ENCODE data around the gene EPN2.
A peak's percentile ranks its signal among the peaks of the same experiment; 100 is the strongest.
"Not testable (repeated sequence)": the region's sequence is repeated elsewhere in the genome, so short reads cannot be mapped to it uniquely, and the experiment has no call there.

EPN2 gene

GRCh38 chr17:19218914-19219313 lies 18.3 kb upstream of the EPN2 start:
- not testable (repeated sequence) for H3K36me3 ChIP-seq (ENCODE audit: control insufficient read depth in 2 of 2, insufficient read depth in 2 of 2, low read length in 2 of 2); H3K9me3 ChIP-seq (ENCODE audit: control insufficient read depth in 2 of 2, low read length in 2 of 2); H3K27ac ChIP-seq (ENCODE audit: low read length); H3K27me3 ChIP-seq (ENCODE audit: control insufficient read depth in 1 of 2, insufficient read depth in 2 of 2, low read length in 2 of 2); H3K4me3 ChIP-seq (ENCODE audit: low read length in 2 of 2); H3K4me1 ChIP-seq (ENCODE audit: control insufficient read depth, insufficient read depth, low read length); H3K9ac ChIP-seq (ENCODE audit: low read length in 2 of 2)

- not testable (repeated sequence) for H3K4me1 ChIP-seq (ENCODE audit: control insufficient read depth, insufficient read depth, low read length); H3K27ac ChIP-seq (ENCODE audit: low read length); H3K4me3 ChIP-seq (ENCODE audit: low read length in 2 of 2)
These were observed 17.8 kb upstream of the EPN2 start for GRCh38 chr17:19219384-19219783.

GRCh38 chr17:19220195-19220594 lies 17.0 kb upstream of the EPN2 start:
- not testable (repeated sequence) for H3K4me3 ChIP-seq (ENCODE audit: low read length in 2 of 2); H3K36me3 ChIP-seq (ENCODE audit: control insufficient read depth in 2 of 2, insufficient read depth in 2 of 2, low read length in 2 of 2); H3K4me1 ChIP-seq (ENCODE audit: control insufficient read depth, insufficient read depth, low read length); H3K9ac ChIP-seq (ENCODE audit: low read length in 2 of 2); H3K9me3 ChIP-seq (ENCODE audit: control insufficient read depth in 2 of 2, low read length in 2 of 2); H3K27me3 ChIP-seq (ENCODE audit: control insufficient read depth in 1 of 2, insufficient read depth in 2 of 2, low read length in 2 of 2); H3K27ac ChIP-seq (ENCODE audit: low read length)

More at GRCh38 chr17:19219384-19219783, 17.8 kb upstream of the EPN2 start:
- H3K9ac ChIP-seq (ENCODE audit: low read length in 2 of 2); H3K27me3 ChIP-seq (ENCODE audit: control insufficient read depth in 1 of 2, insufficient read depth in 2 of 2, low read length in 2 of 2); H3K9me3 ChIP-seq (ENCODE audit: control insufficient read depth in 2 of 2, low read length in 2 of 2); H3K36me3 ChIP-seq (ENCODE audit: control insufficient read depth in 2 of 2, insufficient read depth in 2 of 2, low read length in 2 of 2): not testable (repeated sequence)

GRCh38 chr17:19226610-19227588 lies 10.3 kb upstream of the EPN2 start:
- not testable (repeated sequence) for H3K4me1 ChIP-seq (ENCODE audit: control insufficient read depth, insufficient read depth, low read length); H3K4me3 ChIP-seq (ENCODE audit: low read length in 2 of 2); H3K36me3 ChIP-seq (ENCODE audit: control insufficient read depth in 2 of 2, insufficient read depth in 2 of 2, low read length in 2 of 2); H3K27me3 ChIP-seq (ENCODE audit: control insufficient read depth in 1 of 2, insufficient read depth in 2 of 2, low read length in 2 of 2); H3K9ac ChIP-seq (ENCODE audit: low read length in 2 of 2); H3K9me3 ChIP-seq (ENCODE audit: control insufficient read depth in 2 of 2, low read length in 2 of 2); H3K27ac ChIP-seq (ENCODE audit: low read length)

GRCh38 chr17:19234676-19235075 lies 2.5 kb upstream of the EPN2 start:
- H3K4me1 ChIP-seq (ENCODE audit: control insufficient read depth, insufficient read depth, low read length): peaks cover 13% of the 10 kb centered on the region

GRCh38 chr17:19236351-19237138 lies 621 bp upstream of the EPN2 start:
- H3K27me3 ChIP-seq (ENCODE audit: control insufficient read depth in 1 of 2, insufficient read depth in 2 of 2, low read length in 2 of 2); H3K9me3 ChIP-seq (ENCODE audit: control insufficient read depth in 2 of 2, low read length in 2 of 2); H3K4me3 ChIP-seq (ENCODE audit: low read length in 2 of 2); H3K36me3 ChIP-seq (ENCODE audit: control insufficient read depth in 2 of 2, insufficient read depth in 2 of 2, low read length in 2 of 2); H3K9ac ChIP-seq (ENCODE audit: low read length in 2 of 2); H3K27ac ChIP-seq (ENCODE audit: low read length): not testable (repeated sequence)
- H3K4me1 ChIP-seq (ENCODE audit: control insufficient read depth, insufficient read depth, low read length): peaks cover 21% of the 10 kb centered on the region

More at GRCh38 chr17:19234676-19235075, 2.5 kb upstream of the EPN2 start:
- not testable (repeated sequence) for H3K36me3 ChIP-seq (ENCODE audit: control insufficient read depth in 2 of 2, insufficient read depth in 2 of 2, low read length in 2 of 2); H3K9me3 ChIP-seq (ENCODE audit: control insufficient read depth in 2 of 2, low read length in 2 of 2); H3K4me3 ChIP-seq (ENCODE audit: low read length in 2 of 2); H3K9ac ChIP-seq (ENCODE audit: low read length in 2 of 2); H3K27ac ChIP-seq (ENCODE audit: low read length); H3K27me3 ChIP-seq (ENCODE audit: control insufficient read depth in 1 of 2, insufficient read depth in 2 of 2, low read length in 2 of 2)

- Histone ChIP-seq H3K27me3 (ENCODE audit: control insufficient read depth in 1 of 2, insufficient read depth in 2 of 2, low read length in 2 of 2) (no peaks in the 10 kb centered on the region), H3K4me3 (ENCODE audit: low read length in 2 of 2) (peak overlapping the region; percentile 92 to 93), H3K36me3 (ENCODE audit: control insufficient read depth in 2 of 2, insufficient read depth in 2 of 2, low read length in 2 of 2) (no peaks in the 10 kb centered on the region), H3K4me1 (ENCODE audit: control insufficient read depth, insufficient read depth, low read length) (peaks cover 25% of the 10 kb centered on the region), H3K9me3 (ENCODE audit: control insufficient read depth in 2 of 2, low read length in 2 of 2) (no peaks in the 10 kb centered on the region), H3K27ac (ENCODE audit: low read length) (peak overlapping the region; percentile 58), H3K9ac (ENCODE audit: low read length in 2 of 2) (peak overlapping the region; percentile 79 to 91)
These were observed 412 bp downstream of the EPN2 start for GRCh38 chr17:19237389-19238166.

- no peaks in the 10 kb centered on the region for H3K36me3 ChIP-seq (ENCODE audit: control insufficient read depth in 2 of 2, insufficient read depth in 2 of 2, low read length in 2 of 2)
- H3K4me1 ChIP-seq (ENCODE audit: control insufficient read depth, insufficient read depth, low read length): peaks cover 25% of the 10 kb centered on the region
- peak overlapping the region; percentile 58 for H3K27ac ChIP-seq (ENCODE audit: low read length)
- H3K9ac ChIP-seq (ENCODE audit: low read length in 2 of 2): peak overlapping the region; percentile 79 to 91
- H3K27me3 ChIP-seq (ENCODE audit: control insufficient read depth in 1 of 2, insufficient read depth in 2 of 2, low read length in 2 of 2): no peaks in the 10 kb centered on the region
- peak overlapping the region; percentile 92 to 93 for H3K4me3 ChIP-seq (ENCODE audit: low read length in 2 of 2)
- no peaks in the 10 kb centered on the region for H3K9me3 ChIP-seq (ENCODE audit: control insufficient read depth in 2 of 2, low read length in 2 of 2)
These were observed 970 bp downstream of the EPN2 start for GRCh38 chr17:19238167-19238505.

- Histone ChIP-seq H3K9me3 (ENCODE audit: control insufficient read depth in 2 of 2, low read length in 2 of 2) (no peaks in the 10 kb centered on the region), H3K36me3 (ENCODE audit: control insufficient read depth in 2 of 2, insufficient read depth in 2 of 2, low read length in 2 of 2) (no peaks in the 10 kb centered on the region), H3K4me1 (ENCODE audit: control insufficient read depth, insufficient read depth, low read length) (peaks cover 34% of the 10 kb centered on the region), H3K9ac (ENCODE audit: low read length in 2 of 2) (peak overlapping the region; percentile 13 to 22), H3K4me3 (ENCODE audit: low read length in 2 of 2) (no peak overlapping the region), H3K27ac (ENCODE audit: low read length) (no peak overlapping the region), H3K27me3 (ENCODE audit: control insufficient read depth in 1 of 2, insufficient read depth in 2 of 2, low read length in 2 of 2) (no peaks in the 10 kb centered on the region)
These were observed 2.4 kb downstream of the EPN2 start for GRCh38 chr17:19239544-19239943.

GRCh38 chr17:19242323-19242722 lies 5.2 kb downstream of the EPN2 start:
- Histone ChIP-seq H3K27me3 (ENCODE audit: control insufficient read depth in 1 of 2, insufficient read depth in 2 of 2, low read length in 2 of 2) (no peaks in the 10 kb centered on the region), H3K4me1 (ENCODE audit: control insufficient read depth, insufficient read depth, low read length) (peaks cover 38% of the 10 kb centered on the region), H3K36me3 (ENCODE audit: control insufficient read depth in 2 of 2, insufficient read depth in 2 of 2, low read length in 2 of 2) (no peaks in the 10 kb centered on the region), H3K4me3 (ENCODE audit: low read length in 2 of 2) (no peak overlapping the region), H3K9ac (ENCODE audit: low read length in 2 of 2) (no peak overlapping the region), H3K27ac (ENCODE audit: low read length) (no peak overlapping the region), H3K9me3 (ENCODE audit: control insufficient read depth in 2 of 2, low read length in 2 of 2) (no peaks in the 10 kb centered on the region)

Data from stomach smooth muscle (tissue), 2 donors.